HepG2 (cell line): ENCODE data around the gene NDE1. TPM values are rescaled to one million over a fixed set of nuclear protein-coding genes. Genes with fewer than 3 reads are reported as not detected.
A peak's percentile ranks its signal among the peaks of the same experiment; 100 is the strongest.

Source experiments
- DNMT1 ChIP-seq: sonication (generic); formaldehyde crosslinking; IDR thresholded peaks from 2 replicates; pipeline ENCODE4 v1.5.1; 2020; ENCODE audit warnings: mild to moderate bottlenecking, missing genetic modification reagents
- ELF3 ChIP-seq: IDR thresholded peaks from 2 replicates; pipeline ENCODE4 v1.6.1; 2016; ENCODE audit warnings: missing genetic modification reagents, missing compliant biosample characterization
- FOSL2 ChIP-seq: sonication (generic); formaldehyde crosslinking; IDR thresholded peaks from 2 replicates; pipeline ENCODE4 v1.4.0; 2020; ENCODE audit warnings: missing genetic modification reagents
- FOXA3 ChIP-seq: IDR thresholded peaks from 2 replicates; pipeline ENCODE4 v1.6.1; 2016; ENCODE audit warnings: missing genetic modification reagents, missing compliant biosample characterization
- HNF1B ChIP-seq: sonication (generic); formaldehyde crosslinking; IDR thresholded peaks from 2 replicates; pipeline ENCODE4 v1.5.1; 2020; ENCODE audit warnings: mild to moderate bottlenecking, moderate library complexity, missing genetic modification reagents
- KLF13 ChIP-seq: sonication (generic); formaldehyde crosslinking; IDR thresholded peaks from 2 replicates; pipeline ENCODE4 v1.4.0; 2020; ENCODE audit warnings: mild to moderate bottlenecking, missing genetic modification reagents
- MED1 ChIP-seq: sonication (generic); formaldehyde crosslinking; IDR thresholded peaks from 2 replicates; pipeline ENCODE4 v1.4.0; 2020; ENCODE audit warnings: missing genetic modification reagents
- MIXL1 ChIP-seq: IDR thresholded peaks from 2 replicates; pipeline ENCODE4 v1.6.1; 2016
- MXI1 ChIP-seq: IDR thresholded peaks from 3 replicates; pipeline ENCODE4 v1.6.1; 2012; ENCODE audit warnings: low read depth, low read length, inconsistent platforms, borderline replicate concordance
- NR2F6 ChIP-seq, 2 experiments: IDR thresholded peaks; 2 replicates each; pipeline ENCODE4 v1.6.1; 2016; ENCODE audit warnings: antibody characterized with exemption in 1 of 2, mild to moderate bottlenecking in 1 of 2
- PITX1 ChIP-seq: sonication (generic); formaldehyde crosslinking; IDR thresholded peaks from 2 replicates; pipeline ENCODE4 v1.5.1; 2020; ENCODE audit warnings: mild to moderate bottlenecking, missing genetic modification reagents
- RELA ChIP-seq: sonication (generic); formaldehyde crosslinking; IDR thresholded peaks from 2 replicates; pipeline ENCODE4 v1.4.0; 2020; ENCODE audit warnings: missing genetic modification reagents
- SMAD1 ChIP-seq: sonication (generic); formaldehyde crosslinking; IDR thresholded peaks from 2 replicates; pipeline ENCODE4 v1.4.0; 2020; ENCODE audit warnings: missing genetic modification reagents, low read depth, mild to moderate bottlenecking, borderline replicate concordance
- SMAD3 ChIP-seq: sonication (generic); formaldehyde crosslinking; IDR thresholded peaks from 2 replicates; pipeline ENCODE4 v1.4.0; 2020; ENCODE audit warnings: missing genetic modification reagents
- SMC3 ChIP-seq: IDR thresholded peaks from 2 replicates; pipeline ENCODE4 v1.6.1; 2011; ENCODE audit warnings: low read length, improper control_type of control experiment
- SOX13 ChIP-seq, 3 experiments: fragments of 450-650 bp in 1 of 3; sonication (generic) in 1 of 3; formaldehyde crosslinking in 1 of 3; IDR thresholded peaks in 2 of 3; conservative IDR thresholded peaks in 1 of 3; 2 replicates each; pipeline versions ENCODE4 v1.5.0 to v1.6.1; 2016 to 2020; ENCODE audit warnings: antibody characterized with exemption in 1 of 3, mild to moderate bottlenecking in 1 of 3, missing compliant biosample characterization in 1 of 3, missing genetic modification reagents in 1 of 3, moderate library complexity in 1 of 3
- SP4 ChIP-seq: sonication (generic); formaldehyde crosslinking; IDR thresholded peaks from 2 replicates; pipeline ENCODE4 v1.8.1; 2023; ENCODE audit warnings: mild to moderate bottlenecking, missing genetic modification reagents
- SPEN ChIP-seq: sonication (generic); formaldehyde crosslinking; IDR thresholded peaks from 2 replicates; pipeline ENCODE4 v1.5.1; 2020; ENCODE audit warnings: low read depth, mild to moderate bottlenecking, missing genetic modification reagents
- TEAD3 ChIP-seq: optimal IDR thresholded peaks from 2 replicates; pipeline ENCODE3; 2016; ENCODE audit warnings: borderline replicate concordance
- TGIF2 ChIP-seq: IDR thresholded peaks from 2 replicates; pipeline ENCODE4 v1.6.1; 2016; ENCODE audit warnings: control low read depth, missing compliant biosample characterization
- THAP11 ChIP-seq: IDR thresholded peaks from 2 replicates; pipeline ENCODE4 v1.6.1; 2016; ENCODE audit warnings: missing biosample characterization, missing genetic modification reagents
- YEATS2 ChIP-seq: sonication (generic); formaldehyde crosslinking; IDR thresholded peaks from 2 replicates; pipeline ENCODE4 v1.4.0; 2020; ENCODE audit warnings: missing genetic modification reagents, borderline replicate concordance
- ZFX ChIP-seq: sonication (generic); formaldehyde crosslinking; IDR thresholded peaks from 2 replicates; pipeline ENCODE4 v1.4.0; 2020; ENCODE audit warnings: mild to moderate bottlenecking, low read depth, missing genetic modification reagents, moderate library complexity
- ZKSCAN8 ChIP-seq: IDR thresholded peaks from 2 replicates; pipeline ENCODE4 v1.6.1; 2016; ENCODE audit warnings: borderline replicate concordance, missing genetic modification reagents, missing compliant biosample characterization
- ZNF790 ChIP-seq: sonication (generic); formaldehyde crosslinking; IDR thresholded peaks from 2 replicates; pipeline ENCODE4 v1.8.0; 2022; ENCODE audit warnings: missing genetic modification reagents, mild to moderate bottlenecking, borderline replicate concordance
- polyA plus RNA-seq, 8 experiments: library from polyadenylated mRNA; depleted of rRNA in 3 of 8; stranded (reverse) in 7 of 8; unstranded in 1 of 8; fragments of >200 nt; fragmentation: Illumina TruSeq in 4 of 8; extraction: Trizol in 4 of 8; gene quantifications; 2 replicates each; pipeline versions ENCODE4 v1.2.1 to v1.2.3, GENCODE V29; 2011 to 2016; ENCODE audit warnings: low read depth in 4 of 8, missing spikeins in 1 of 8, mixed read lengths in 1 of 8; ENCODE audit not compliant: insufficient read depth in 1 of 8
- total RNA-seq, 5 experiments: library from RNA; depleted of rRNA; stranded (reverse); fragments of >200 nt; fragmentation: Illumina TruSeq; extraction: Trizol; gene quantifications; 2 replicates each; pipeline ENCODE4 v1.2.3, GENCODE V29; 2016; ENCODE audit warnings: low read depth in 1 of 5
- TF ChIP-seq, protein P1 (sequence below): sonication (generic); formaldehyde crosslinking; conservative IDR thresholded peaks from 2 replicates; pipeline ENCODE4 v1.8.0; 2022; ENCODE audit warnings: mild to moderate bottlenecking, moderate library complexity, missing genetic modification reagents

Gene NDE1
- total and polyA plus RNA-seq, 2 of the 13 experiments (the other 11 are each of a cell fraction or from before 2014, with no cell fraction given), result 40.9 to 72.5 TPM

- no peak for TF ChIP-seq SOX13 (IDR thresholded peaks at IDR 0.05)
- 0 out of 4 replicates have a peak, but pooled peaks of 1 of the 2 experiments have one; percentile 73 for TF ChIP-seq SOX13 (CRISPR knock-in tag; conservative IDR thresholded peaks at IDR 0.05 in 1 of 2, IDR thresholded peaks at IDR 0.05 in 1 of 2)
- peak; percentile 50 for TF ChIP-seq THAP11 (CRISPR knock-in tag)
- peak; percentile 64; the same call in 1 of the 2 replicates for TF ChIP-seq TGIF2 (CRISPR knock-in tag)
- peak; percentile 44; the same call in 1 of the 2 replicates for TF ChIP-seq ZKSCAN8 (CRISPR knock-in tag)
- TF ChIP-seq YEATS2 (CRISPR knock-in tag), result peak; percentile 47; the same call in 1 of the 2 replicates
- TF ChIP-seq KLF13, result no peak
- 0 out of 2 replicates have a peak, but pooled peaks have one; percentile 12 for TF ChIP-seq SPEN
- peak; percentile 18; the same call in 1 of the 2 replicates for TF ChIP-seq ZFX
- peak; percentile 58 for TF ChIP-seq ELF3
- TF ChIP-seq MIXL1 (CRISPR knock-in tag), result no peak
- peak; percentile 45; the same call in 1 of the 2 replicates for TF ChIP-seq FOSL2 (CRISPR knock-in tag)
- TF ChIP-seq MXI1, result peak; percentile 47; the same call in 1 of the 3 replicates
- TF ChIP-seq ZNF790 (CRISPR knock-in tag), result no peak
- peak; percentile 16; the same call in 1 of the 2 replicates for TF ChIP-seq PITX1 (CRISPR knock-in tag)
- 0 out of 2 replicates have a peak, but pooled peaks have one; percentile 42 for TF ChIP-seq RELA
- peak; percentile 87 for TF ChIP-seq TEAD3 (CRISPR knock-in tag)
- TF ChIP-seq MED1, result peak; percentile 65; the same call in 1 of the 2 replicates
- TF ChIP-seq, protein P1, sequence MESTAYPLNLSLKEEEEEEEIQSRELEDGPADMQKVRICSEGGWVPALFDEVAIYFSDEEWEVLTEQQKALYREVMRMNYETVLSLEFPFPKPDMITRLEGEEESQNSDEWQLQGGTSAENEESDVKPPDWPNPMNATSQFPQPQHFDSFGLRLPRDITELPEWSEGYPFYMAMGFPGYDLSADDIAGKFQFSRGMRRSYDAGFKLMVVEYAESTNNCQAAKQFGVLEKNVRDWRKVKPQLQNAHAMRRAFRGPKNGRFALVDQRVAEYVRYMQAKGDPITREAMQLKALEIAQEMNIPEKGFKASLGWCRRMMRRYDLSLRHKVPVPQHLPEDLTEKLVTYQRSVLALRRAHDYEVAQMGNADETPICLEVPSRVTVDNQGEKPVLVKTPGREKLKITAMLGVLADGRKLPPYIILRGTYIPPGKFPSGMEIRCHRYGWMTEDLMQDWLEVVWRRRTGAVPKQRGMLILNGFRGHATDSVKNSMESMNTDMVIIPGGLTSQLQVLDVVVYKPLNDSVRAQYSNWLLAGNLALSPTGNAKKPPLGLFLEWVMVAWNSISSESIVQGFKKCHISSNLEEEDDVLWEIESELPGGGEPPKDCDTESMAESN (CRISPR knock-in tag), result no peak
- TF ChIP-seq HNF1B (CRISPR knock-in tag), result 0 out of 2 replicates have a peak, but pooled peaks have one; percentile 65
- peak; percentile 51; the same call in 1 of the 2 replicates for TF ChIP-seq SP4 (CRISPR knock-in tag)
- 0 out of 2 replicates have a peak, but pooled peaks have one; percentile 29 for TF ChIP-seq FOXA3 (CRISPR knock-in tag)
- peak; percentile 91 for TF ChIP-seq SMC3
- TF ChIP-seq SMAD1 (CRISPR knock-in tag), result 0 out of 2 replicates have a peak, but pooled peaks have one; percentile 62
- TF ChIP-seq DNMT1 (CRISPR knock-in tag), result peak; percentile 5; the same call in 1 of the 2 replicates
- no peak for TF ChIP-seq NR2F6 (IDR thresholded peaks at IDR 0.05)
- TF ChIP-seq NR2F6 (CRISPR knock-in tag; IDR thresholded peaks at IDR 0.05), result 0 out of 2 replicates have a peak, but pooled peaks have one; percentile 30
- peak; percentile 25; the same call in 1 of the 2 replicates for TF ChIP-seq SMAD3 (CRISPR knock-in tag)
- TF ChIP-seq, all 625 proteins: peak for 53
These were observed 54.5 kb downstream of the NDE1 start (continued) for GRCh38 chr16:15704545-15704987.
